Ramos (cell line): ENCODE results near the gene CHRD.

ENCODE experiments used
- in situ Hi-C: fragments of 300-500 bp; cut with MboI; formaldehyde crosslinking; loops from one replicate; pipeline ENCODE4 v1.14.3; 2022; ENCODE audit warnings: low sequenced_read_pairs; ENCODE audit not compliant: unreplicated experiment

CHRD gene

GRCh38 chr3:184380627-184381260, 890 bp downstream of the CHRD start:
- in situ Hi-C loops: no loop called here

GRCh38 chr3:184381261-184382224, 1.7 kb downstream of the CHRD start:
- in situ Hi-C loops: no loop called here

GRCh38 chr3:184382326-184383032, 2.6 kb downstream of the CHRD start:
- in situ Hi-C loops: no loop called here

DNA sequence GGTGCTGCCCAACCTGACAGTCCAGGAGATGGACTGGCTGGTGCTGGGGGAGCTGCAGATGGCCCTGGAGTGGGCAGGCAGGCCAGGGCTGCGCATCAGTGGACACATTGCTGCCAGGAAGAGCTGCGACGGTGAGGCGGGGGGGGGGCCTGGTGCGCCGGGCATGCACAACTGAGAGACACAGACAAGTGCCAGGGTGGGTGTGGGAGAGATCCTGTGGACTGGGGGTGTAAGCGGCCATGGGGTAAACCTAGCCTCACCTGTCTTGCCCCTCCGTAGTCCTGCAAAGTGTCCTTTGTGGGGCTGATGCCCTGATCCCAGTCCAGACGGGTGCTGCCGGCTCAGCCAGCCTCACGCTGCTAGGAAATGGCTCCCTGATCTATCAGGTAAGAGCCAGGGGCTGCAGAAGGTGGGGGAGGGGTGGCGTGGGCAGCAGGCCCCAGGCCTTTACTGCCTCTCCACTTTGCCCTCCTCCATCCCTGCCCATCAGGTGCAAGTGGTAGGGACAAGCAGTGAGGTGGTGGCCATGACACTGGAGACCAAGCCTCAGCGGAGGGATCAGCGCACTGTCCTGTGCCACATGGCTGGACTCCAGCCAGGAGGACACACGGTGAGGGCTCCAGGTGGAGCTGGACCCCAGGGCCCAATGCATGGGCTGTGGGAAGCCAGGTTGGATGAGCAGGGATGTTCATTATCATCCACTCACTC, 3.3 kb downstream of the CHRD start:
- in situ Hi-C loops: no loop called here

DNA sequence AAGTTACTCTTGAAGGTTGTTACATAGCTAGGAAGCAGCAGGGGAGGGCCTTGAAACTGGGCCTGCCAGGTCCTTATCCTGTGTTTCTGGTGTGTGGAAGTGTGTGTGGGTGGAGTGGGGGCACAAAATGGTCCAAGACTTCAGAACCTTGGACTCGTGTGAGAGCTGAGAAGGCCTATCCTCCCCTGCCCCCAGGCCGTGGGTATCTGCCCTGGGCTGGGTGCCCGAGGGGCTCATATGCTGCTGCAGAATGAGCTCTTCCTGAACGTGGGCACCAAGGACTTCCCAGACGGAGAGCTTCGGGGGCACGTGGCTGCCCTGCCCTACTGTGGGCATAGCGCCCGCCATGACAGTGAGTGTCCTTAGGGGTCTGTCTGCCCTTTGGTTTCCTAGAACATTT, 4.5 kb downstream of the CHRD start:
- in situ Hi-C loops: no loop called here

GRCh38 chr3:184384856-184385422, 5.1 kb downstream of the CHRD start:
- in situ Hi-C loops: no loop called here

- in situ Hi-C loops: no loop called here
Observed at GRCh38 chr3:184386047-184386806, 6.4 kb downstream of the CHRD start.

GRCh38 chr3:184387174-184387714, 7.4 kb downstream of the CHRD start:
- in situ Hi-C loops: no loop called here

DNA sequence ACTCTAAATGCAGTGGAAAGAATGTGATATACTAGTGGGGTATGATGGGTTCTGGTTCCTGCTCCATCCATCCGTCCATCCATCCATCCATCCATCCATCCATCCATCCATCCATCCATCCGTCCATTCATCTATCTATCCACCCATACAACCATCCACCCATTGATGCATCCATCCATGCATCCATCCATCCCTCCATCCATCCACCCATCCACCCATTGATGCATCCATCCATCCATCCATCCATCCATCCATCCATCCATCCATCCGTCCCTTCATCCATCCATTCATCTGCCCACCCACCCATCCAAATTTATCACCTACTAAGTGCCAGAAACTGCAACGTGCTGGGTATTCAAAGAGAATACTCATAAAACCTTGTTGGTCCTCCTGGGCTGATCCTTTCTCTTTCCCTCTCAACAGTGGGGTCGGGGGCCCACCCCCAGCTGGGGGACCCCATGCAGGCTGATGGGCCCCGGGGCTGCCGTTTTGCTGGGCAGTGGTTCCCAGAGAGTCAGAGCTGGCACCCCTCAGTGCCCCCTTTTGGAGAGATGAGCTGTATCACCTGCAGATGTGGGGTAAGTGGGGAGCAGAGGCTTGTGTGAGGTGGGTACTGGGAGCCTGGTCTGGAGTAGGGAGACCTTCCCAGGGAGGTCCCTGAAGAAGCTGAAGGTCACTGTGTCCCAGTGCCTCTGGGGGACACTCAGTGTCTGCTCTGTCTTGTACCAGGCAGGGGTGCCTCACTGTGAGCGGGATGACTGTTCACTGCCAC, 8.5 kb downstream of the CHRD start:
- in situ Hi-C loops: no loop called here

GRCh38 chr3:184388936-184389230, 9.0 kb downstream of the CHRD start:
- in situ Hi-C loops: no loop called here

GRCh38 chr3:184389384-184389783, 9.5 kb downstream of the CHRD start:
- in situ Hi-C loops: no loop called here

DNA sequence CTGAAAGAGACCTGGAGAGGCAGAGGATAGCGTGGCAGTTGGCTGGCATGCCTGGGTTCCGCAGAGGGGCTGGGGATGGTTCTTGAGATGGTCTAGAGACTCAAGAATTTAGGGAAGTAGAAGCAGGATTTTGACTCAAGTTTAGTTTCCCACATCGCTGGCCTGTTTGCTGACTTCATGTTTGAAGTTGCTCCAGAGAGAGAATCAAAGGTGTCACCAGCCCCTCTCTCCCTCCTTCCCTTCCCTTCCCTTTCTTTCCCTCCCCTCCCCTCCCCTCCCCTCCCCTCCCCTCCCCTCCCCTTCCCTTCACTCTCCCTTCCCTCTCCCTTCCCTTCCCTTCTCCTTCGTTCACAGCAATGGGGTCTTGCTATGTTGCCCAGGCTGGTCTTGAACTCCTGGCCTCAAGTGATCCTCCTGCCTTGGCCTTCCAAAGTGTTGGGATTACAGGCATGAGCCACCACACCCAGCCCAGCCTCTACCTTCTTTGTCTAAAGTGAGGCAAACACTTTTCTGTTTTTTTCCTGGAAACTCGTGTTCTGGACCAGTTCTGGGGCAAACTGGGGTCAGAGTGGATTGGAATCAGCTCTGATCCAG, 10.2 kb downstream of the CHRD start:
- in situ Hi-C loops: no loop called here

DNA sequence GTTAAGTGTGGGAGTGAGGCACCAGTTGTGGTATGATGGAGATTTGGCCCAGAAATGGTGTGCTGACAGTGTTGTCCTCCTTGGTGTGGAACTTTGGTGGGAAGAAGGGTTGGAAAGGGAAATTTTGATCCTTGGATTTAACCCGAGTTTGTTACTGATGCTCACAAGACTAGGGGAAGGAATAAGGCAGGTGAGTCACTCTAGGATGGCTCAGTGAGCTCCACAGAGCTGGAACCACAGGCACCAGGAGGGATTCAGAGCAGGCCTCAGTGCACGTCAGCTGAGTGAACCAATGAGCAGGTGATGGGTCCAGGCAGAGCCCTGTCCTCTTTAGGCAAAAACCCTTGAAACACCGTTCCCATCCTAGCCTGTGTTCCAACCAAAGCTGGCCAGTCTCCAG, 11.4 kb downstream of the CHRD start:
- in situ Hi-C loops: no loop called here

DNA sequence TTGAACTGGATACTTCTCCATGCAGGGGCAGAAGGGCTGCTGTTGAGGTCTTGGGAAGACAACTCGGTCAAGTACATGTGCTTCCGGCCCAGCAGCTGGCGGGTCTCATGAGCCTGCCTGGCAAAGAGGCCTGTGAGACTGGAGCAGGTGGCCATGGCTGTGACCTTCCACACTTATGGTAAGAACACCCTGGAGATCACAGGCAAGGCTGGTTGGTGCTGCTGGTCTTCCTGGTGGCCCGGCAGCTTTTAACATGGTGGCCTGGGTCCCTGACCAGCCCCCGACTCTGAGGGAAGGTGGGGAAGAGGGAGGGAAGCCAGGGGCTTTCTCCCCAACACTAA, 15.4 kb downstream of the CHRD start:
- in situ Hi-C loops: no loop called here

- in situ Hi-C loops: no loop called here
Observed at GRCh38 chr3:184399410-184399809, 19.6 kb downstream of the CHRD start.

DNA sequence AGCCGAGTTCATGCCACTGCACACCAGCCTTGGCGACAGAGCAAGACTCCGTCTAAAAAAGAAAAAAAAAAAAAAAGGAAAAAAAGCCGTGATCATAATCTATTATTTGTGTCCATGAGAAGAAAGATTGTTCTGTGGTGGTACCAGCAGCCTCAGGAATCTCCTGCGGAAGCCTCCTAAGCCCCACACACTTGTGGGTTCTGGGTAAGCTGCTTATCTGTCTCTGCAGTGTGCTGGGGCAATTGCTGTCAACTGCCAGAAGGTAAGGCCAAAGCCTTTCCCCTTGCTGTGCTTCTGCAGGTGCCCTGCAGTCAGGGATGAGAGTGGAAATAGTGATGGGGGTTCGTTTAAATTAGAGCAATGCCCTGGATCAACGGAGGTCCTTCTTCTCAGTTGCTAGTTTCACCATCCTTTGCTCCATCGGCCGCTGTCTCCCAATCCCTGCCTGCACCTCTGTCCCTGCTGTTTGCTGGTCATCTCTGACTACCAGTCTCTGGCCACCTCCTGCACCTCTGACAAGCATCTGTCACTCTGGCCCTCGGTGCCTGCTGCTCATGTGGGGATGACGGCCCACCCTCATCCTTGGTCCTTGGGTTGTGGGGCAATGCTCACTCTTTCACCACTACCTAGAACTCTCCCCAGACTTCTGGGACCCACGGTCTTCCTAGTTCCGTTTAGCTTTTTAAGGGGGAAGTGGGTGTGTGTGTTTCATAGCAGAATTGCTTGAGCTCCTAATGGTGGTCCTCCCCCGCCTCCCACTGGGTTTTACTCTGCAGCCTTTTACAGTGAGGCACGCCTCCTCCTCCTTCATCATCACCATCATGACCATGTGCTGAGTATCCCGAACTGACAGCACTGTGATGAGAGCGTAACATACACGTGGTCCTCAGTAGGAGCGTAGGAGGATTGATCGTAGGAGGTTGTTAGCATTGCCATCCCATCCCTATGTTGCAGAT, 25.5 kb downstream of the CHRD start:
- in situ Hi-C loops: no loop called here

DNA sequence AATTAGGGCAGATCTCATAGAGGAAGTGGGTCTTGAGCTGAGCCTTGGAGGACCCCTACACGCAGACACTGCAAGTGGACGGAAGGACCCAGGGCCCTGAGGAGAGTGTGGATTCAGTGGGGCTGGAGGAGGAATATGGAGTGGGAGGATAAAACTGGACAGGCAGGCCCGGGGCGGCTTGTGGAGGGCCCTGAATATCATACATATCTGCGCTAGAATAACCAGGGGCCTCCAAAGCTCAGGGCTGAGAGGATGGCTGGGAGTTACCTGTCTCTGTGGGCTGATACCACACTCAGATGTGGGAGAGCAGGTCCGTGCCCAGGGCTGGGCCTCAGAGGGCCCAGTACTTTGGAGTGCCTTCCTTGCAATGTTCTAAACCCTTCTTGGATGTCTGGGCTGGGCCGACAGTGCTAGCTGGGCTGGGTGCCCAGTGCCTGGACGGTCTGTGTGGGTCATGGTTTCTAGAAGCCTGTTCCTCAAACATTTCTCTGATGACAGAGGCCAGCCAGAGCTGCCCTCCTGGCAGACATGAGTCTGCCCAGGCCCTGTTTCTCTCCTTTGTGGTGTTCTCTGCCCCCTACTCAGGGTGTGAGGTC, 29.6 kb downstream of the CHRD start:
- in situ Hi-C loops: no loop called here
